22Rv1 (cell line): ENCODE results near the gene DYNLL2.

ENCODE experiments used
- CTCF ChIP-seq: fragments of 450-650 bp; IDR thresholded peaks from 2 replicates; pipeline ENCODE4 v1.5.1; 2017; ENCODE audit warnings: mild to moderate bottlenecking
- ZFX ChIP-seq: fragments of 450-650 bp; IDR thresholded peaks from 2 replicates; pipeline ENCODE4 v1.6.1; 2017; ENCODE audit warnings: antibody characterized with exemption, borderline replicate concordance

- TF ChIP-seq CTCF: no peak
- TF ChIP-seq ZFX: no peak
These were observed 58.3 kb downstream of the DYNLL2 start for GRCh38 chr17:58141505-58141904.
